ENCODE measurements around the gene CNTD1. TPM values are rescaled to one million over a fixed set of nuclear protein-coding genes. Genes with fewer than 3 reads are reported as not detected.
"Not testable (repeated sequence)": the region's sequence is repeated elsewhere in the genome, so short reads cannot be mapped to it uniquely, and the experiment has no call there.

The CNTD1 gene
- total RNA-seq, 2 experiments from 2014 or later, result not detected

DNA sequence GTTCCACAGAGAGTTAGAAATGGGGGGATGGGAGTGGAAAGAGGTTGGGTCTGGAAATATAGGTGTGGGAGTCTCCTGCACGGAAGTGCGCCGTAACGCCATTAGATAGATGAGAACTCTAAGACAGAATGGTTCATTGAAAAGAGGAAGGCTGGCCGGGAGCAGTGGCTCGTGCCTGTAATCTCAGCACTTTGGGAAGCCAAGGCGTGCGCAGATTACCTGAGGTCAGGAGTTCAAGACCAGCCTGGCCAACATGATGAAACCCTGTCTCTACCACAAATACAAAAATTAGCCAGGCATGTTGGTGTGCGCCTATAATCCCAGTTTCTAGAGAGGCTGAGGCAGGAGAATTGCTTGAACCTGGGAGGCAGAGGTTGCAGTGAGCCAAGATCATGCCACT is 30.7 kb upstream of the CNTD1 start:
- POLR2A ChIA-PET; H3K4me3 Mint-ChIP-seq; H3K9me3 Mint-ChIP-seq; CTCF ChIA-PET; H3K36me3 Mint-ChIP-seq (ENCODE audit: low read depth); H3K27ac Mint-ChIP-seq; DNase-seq: not testable (repeated sequence)
- Mint-ChIP-seq H3K4me1 (peaks cover 14% of the 10 kb centered on the region), H3K27me3 (peaks cover 27% of the 10 kb centered on the region)

DNA sequence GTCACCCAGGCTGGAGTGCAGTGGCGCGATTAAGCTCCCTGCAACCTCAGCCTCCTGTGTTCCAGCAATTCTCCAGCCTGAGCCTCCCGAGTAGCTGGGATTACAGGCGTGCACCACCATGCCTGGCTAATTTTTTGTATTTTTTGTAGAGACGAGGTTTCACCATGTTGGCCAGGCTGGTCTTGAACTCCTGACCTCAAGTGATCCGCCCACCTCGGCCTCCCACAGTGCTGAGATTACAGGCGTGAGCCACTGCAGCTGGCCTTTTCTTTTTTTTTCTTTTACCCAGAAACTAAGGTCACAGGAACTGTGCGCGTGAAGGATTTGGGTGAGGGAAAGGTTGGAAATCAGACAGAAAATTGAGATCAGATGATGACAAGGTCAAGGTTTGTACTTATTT is 28.7 kb upstream of the CNTD1 start:
- CTCF ChIA-PET, result interaction anchor here (0.6 to 0.8 kb wide), 2 partner anchors 14 to 192 kb away, joined by 3 to 4 read pairs; partner anchors contain the start of gene PSMC3IP
- H3K4me3 Mint-ChIP-seq, POLR2A ChIA-PET: not testable (repeated sequence)

DNA sequence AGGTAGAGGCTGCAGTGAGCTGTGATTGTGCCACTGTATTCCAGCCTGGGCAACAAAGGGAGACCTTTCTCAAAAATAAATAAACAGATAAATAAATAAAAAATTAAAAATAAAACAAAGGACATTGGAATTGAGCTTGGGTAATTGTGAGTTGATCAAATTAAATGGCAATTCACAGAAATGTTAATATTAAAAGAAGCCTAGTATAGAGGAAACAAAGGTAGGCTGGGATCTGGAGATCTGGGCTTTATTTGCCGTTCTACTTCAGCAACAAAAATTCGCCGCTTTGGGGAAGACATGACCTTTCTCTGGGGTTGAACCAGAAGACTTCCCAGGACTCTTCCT is 25.7 kb upstream of the CNTD1 start:
- POLR2A ChIA-PET, result interaction anchor here (0.7 to 3.9 kb wide), 20 partner anchors 9 to 251 kb away, joined by 3 to 30 read pairs (median 6); partner anchors contain the start of genes BECN1, COA3, PSMC3IP and PSME3
- peak overlapping the region; percentile 99 for H3K4me3 Mint-ChIP-seq
- peaks cover 31% of the 10 kb centered on the region for H3K36me3 Mint-ChIP-seq (ENCODE audit: low read depth)
- H3K4me1 Mint-ChIP-seq, result peaks cover 38% of the 10 kb centered on the region
- H3K27ac Mint-ChIP-seq, result peak overlapping the region; percentile 89
- DNase-seq, result no peak
- H3K9me3 Mint-ChIP-seq, result no peaks in the 10 kb centered on the region
- CTCF ChIA-PET, result interaction anchor here (1.1 to 4.4 kb wide), 10 partner anchors 9 to 195 kb away, joined by 3 to 37 read pairs (median 4); partner anchors contain the start of genes BECN1 and PSMC3IP
- peaks cover 4% of the 10 kb centered on the region for H3K27me3 Mint-ChIP-seq

More for the DNA sequence above, 28.7 kb upstream of the CNTD1 start:
- Mint-ChIP-seq H3K4me1 (peaks cover 31% of the 10 kb centered on the region), H3K36me3 (ENCODE audit: low read depth) (peaks cover 14% of the 10 kb centered on the region), H3K27me3 (peaks cover 17% of the 10 kb centered on the region)
- DNase-seq, H3K9me3 Mint-ChIP-seq, H3K27ac Mint-ChIP-seq: not testable (repeated sequence)

DNA sequence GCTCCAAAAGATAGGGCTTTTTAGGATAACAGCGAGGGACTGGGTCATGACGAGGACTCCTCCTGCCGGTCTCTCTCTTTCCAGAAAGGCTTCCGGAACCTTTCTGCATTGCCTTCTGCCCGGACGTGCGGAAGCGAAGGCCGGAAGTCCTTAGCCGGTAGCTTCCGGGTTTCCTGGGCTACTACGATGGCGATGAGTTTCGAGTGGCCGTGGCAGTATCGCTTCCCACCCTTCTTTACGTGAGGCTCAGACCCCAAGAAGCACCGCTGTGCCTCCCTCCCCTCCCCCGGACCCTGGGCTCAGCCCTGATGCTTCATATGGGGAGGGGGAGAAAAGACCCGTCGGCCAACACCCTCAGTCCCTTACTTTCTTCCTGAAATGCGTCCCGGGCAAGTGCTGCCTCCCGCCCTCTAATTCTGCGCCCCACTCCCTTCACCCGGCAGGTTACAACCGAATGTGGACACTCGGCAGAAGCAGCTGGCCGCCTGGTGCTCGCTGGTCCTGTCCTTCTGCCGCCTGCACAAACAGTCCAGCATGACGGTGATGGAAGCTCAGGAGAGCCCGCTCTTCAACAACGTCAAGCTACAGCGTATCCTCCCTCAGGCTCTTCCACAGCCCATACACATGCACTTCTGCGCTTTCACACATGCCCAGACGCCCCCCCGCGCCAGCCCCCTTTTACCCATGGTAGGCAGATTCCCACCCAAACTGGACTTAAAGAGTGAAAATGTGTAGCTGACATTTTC is 25.2 kb upstream of the CNTD1 start, which contains the start of gene VPS25:
Gene VPS25, plus strand, starts transcription at position 160 of the 746 bp plus-strand sequence. Its CDS starts 27 bp downstream, at position 187.
- H3K36me3 Mint-ChIP-seq (ENCODE audit: low read depth), result peaks cover 36% of the 10 kb centered on the region
- peaks cover 38% of the 10 kb centered on the region for H3K4me1 Mint-ChIP-seq
- DNase-seq, result peak; percentile 79
- no peaks in the 10 kb centered on the region for H3K9me3 Mint-ChIP-seq
- POLR2A ChIA-PET, result interaction anchor here (0.7 to 3.9 kb wide), 29 partner anchors 8 to 251 kb away, joined by 3 to 30 read pairs (median 5); partner anchors contain the start of genes BECN1, COA3, PSMC3IP and PSME3
- peaks cover 2% of the 10 kb centered on the region for H3K27me3 Mint-ChIP-seq
- CTCF ChIA-PET, result interaction anchor here (1.0 to 4.4 kb wide), 13 partner anchors 10 to 195 kb away, joined by 3 to 37 read pairs (median 4); partner anchors contain the start of genes BECN1, CNTD1, COA3 and PSMC3IP
- H3K4me3 Mint-ChIP-seq, result peak within 1 kb of the TSS; percentile 99
- H3K27ac Mint-ChIP-seq, result peak within 1 kb of the TSS; percentile 89

DNA sequence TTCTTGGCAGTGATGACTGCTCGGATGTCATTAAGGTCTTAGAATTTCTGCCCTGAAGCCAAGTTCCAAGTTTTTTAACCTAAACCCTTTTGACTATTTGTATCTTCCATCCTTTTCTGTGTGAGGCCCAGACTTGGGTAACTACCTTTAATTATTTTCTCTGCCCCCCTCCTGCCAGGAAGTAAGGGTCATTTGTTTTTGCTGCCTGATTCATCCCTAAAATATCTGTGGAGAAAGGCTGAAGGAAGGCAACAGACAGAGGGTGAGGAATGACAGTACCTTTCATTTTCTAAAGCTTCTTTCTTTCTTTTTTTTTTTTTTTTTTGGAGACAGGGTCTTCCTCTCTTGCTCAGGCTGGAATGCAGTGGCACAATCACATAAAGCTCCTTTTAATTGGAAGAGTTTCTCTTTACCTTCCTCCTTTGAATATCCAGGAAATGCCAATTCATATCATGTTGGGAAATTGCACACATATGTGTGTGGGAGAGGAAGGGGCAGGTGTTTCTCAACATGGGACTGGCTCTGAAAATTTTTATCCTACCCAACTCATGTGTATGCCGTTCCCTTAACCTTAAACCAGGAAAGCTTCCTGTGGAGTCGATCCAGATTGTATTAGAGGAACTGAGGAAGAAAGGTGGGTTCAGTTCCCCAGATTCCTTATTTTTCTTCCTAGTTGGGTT is 24.5 kb upstream of the CNTD1 start:
- ChIA-PET POLR2A (interaction anchor here (0.7 to 3.9 kb wide), 24 partner anchors 8 to 250 kb away, joined by 3 to 30 read pairs (median 5); partner anchors contain the start of genes BECN1, PSMC3IP, PSME3 and RAMP2), CTCF (interaction anchor here (1.0 to 4.4 kb wide), 10 partner anchors 10 to 196 kb away, joined by 3 to 37 read pairs (median 5); partner anchors contain the start of genes BECN1, CNTD1, COA3 and PSMC3IP)
- H3K36me3 Mint-ChIP-seq (ENCODE audit: low read depth), result peaks cover 44% of the 10 kb centered on the region
- peak overlapping the region; percentile 89 for H3K27ac Mint-ChIP-seq
- H3K4me1 Mint-ChIP-seq, result peaks cover 38% of the 10 kb centered on the region
- H3K27me3 Mint-ChIP-seq, result no peaks in the 10 kb centered on the region
- no peaks in the 10 kb centered on the region for H3K9me3 Mint-ChIP-seq
- H3K4me3 Mint-ChIP-seq, result peak overlapping the region; percentile 99
- DNase-seq, result no peak

DNA sequence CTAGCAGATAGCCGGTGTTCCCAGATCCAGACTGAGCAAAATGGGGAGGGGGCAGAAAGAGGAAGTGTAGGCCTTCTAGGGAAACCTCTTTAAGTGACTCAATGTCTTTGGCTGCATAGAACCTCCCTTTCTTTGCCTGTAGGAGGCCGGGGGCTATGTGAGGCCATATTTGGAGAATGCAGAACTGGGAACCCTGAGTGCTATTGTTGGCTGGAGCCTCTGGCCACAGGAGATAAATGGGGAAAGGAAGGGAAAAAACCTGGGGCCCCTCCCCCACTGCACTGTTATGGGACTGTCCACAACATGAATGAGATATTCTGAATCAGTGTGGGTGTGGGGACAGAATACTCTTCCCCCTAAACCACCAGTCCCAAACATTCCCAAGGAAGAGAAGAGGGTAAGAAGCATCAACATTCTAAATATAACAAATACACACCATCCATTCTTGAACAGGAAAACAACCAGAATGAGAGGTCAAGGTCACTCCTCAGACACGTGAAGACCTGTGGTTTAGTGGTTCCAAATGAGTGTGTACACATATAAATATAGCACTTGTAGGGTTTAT is 23.0 kb upstream of the CNTD1 start:
- Mint-ChIP-seq H3K36me3 (ENCODE audit: low read depth) (peaks cover 53% of the 10 kb centered on the region), H3K9me3 (no peaks in the 10 kb centered on the region), H3K27me3 (no peaks in the 10 kb centered on the region), H3K4me3 (no peak overlapping the region), H3K4me1 (peaks cover 40% of the 10 kb centered on the region), H3K27ac (no peak overlapping the region)
- DNase-seq, result no peak
- ChIA-PET CTCF (no interaction called here), POLR2A (no interaction called here)

DNA sequence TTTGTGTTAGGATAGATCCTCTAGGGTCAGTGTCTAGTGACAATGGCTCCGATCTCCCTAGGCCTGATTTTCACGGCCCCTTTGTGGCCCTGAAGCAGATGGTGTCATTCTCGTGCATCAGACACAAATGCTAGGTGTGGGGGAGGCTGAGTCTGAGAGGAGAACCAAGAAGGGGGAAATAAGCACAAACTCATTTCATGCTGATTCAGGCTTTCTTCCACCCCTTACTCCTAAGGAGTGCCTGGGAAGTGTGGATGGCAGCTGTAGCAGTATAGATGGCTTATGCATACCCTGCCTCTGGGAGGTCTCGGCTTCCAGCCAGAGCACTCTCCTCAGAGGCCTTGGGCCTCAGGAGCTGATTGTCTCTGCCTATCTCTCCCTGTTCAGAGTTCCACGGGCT is 20.1 kb upstream of the CNTD1 start:
- Mint-ChIP-seq H3K9me3 (no peaks in the 10 kb centered on the region), H3K4me3 (no peak overlapping the region), H3K27ac (no peak overlapping the region), H3K36me3 (ENCODE audit: low read depth) (peaks cover 55% of the 10 kb centered on the region), H3K4me1 (peaks cover 30% of the 10 kb centered on the region), H3K27me3 (peaks cover 23% of the 10 kb centered on the region)
- DNase-seq, result no peak
- ChIA-PET CTCF (interaction anchor here (1.8 kb wide), 1 partner anchor 15 kb away, joined by 7 read pairs; no protein-coding TSS in a partner anchor), POLR2A (interaction anchor here (0.7 to 2.0 kb wide), 3 partner anchors 11 to 46 kb away, joined by 3 to 8 read pairs (median 3); partner anchors contain the start of genes BECN1, CNTD1 and COA3)

DNA sequence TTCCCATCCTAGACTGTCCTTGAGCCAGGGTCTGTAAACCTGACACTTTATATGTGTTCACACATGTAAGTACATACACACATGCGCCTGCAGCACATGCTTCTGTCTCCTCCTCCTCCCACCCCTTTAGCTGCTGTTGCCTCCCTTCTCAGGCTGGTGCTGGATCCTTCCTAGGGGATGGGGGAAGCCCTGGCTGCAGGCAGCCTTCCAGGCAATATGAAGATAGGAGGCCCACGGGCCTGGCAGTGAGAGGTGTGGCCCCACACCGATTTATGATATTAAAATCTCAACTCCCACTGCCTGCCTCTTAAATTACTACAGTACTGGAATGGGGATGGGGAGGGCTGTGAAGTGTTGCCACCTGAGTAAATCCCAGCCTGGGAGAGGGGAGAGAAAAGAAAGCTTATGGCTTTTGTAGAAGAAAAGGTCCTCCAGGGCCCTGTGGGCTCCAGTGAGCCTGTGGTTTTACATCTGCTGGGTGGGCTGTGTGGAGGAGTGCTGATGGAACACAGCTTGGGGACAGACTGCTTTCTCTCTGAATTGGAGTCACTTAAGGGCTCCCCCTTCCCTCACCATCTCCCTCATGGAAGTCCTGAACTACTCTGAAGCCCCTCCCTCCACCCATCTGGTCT is 19.2 kb upstream of the CNTD1 start:
- Mint-ChIP-seq H3K9me3 (no peaks in the 10 kb centered on the region), H3K4me3 (no peak overlapping the region), H3K36me3 (ENCODE audit: low read depth) (peaks cover 46% of the 10 kb centered on the region), H3K27ac (no peak overlapping the region), H3K27me3 (peaks cover 30% of the 10 kb centered on the region), H3K4me1 (peaks cover 22% of the 10 kb centered on the region)
- ChIA-PET CTCF (no interaction called here), POLR2A (no interaction called here)
- DNase-seq, result no peak

DNA sequence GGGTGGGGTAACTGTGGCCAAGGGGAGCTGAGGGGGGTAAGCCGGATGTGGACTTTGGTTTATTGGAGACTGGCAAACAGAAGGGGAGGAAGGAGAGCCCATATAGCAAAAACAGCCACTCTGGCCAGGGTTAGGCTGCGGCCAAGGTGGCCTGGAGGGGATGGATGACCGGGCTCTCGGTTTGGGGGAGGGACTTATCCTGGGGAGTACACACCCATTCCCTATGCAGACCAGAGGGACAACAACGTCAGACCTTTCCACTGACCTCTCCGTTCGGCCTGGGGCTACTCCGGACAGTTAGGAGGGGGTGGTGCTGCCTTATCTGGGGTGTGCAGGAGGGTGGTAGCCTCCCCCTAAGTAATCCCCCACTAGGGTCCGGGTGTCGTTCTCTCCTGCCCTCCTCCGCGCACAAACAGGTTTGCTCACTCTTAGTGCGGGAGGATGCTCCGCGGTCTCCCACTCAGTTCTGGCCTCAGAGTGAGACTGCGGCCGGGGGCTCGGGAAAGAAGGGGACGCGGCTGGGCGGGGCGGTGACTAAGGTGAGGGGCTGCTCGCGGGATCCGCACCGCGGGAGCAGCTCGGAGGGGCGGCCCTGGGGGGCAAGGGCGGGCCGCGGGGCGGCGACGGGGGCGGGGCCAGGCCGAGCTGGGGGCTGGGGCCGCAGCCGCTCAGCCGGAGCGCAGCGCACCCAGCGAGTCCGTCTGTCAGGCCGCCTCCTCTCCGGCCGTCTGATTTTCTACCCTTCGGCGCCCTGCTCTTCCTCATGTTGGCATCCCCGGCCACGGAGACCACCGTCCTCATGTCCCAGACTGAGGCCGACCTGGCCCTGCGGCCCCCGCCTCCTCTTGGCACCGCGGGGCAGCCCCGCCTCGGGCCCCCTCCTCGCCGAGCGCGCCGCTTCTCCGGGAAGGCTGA is 18.5 kb upstream of the CNTD1 start, which contains the start of gene WNK4:
Gene WNK4, plus strand, starts transcription at position 675 of the 915 bp plus-strand sequence. Its CDS starts 89 bp downstream, at position 764.
- ChIA-PET POLR2A (interaction anchor here (1.2 kb wide), 1 partner anchor 44 kb away, joined by 4 read pairs; the partner anchor contains the start of gene BECN1), CTCF (interaction anchor here (1.0 kb wide), 1 partner anchor 202 kb away, joined by 4 read pairs; no protein-coding TSS in a partner anchor)
- no peaks in the 10 kb centered on the region for H3K9me3 Mint-ChIP-seq
- H3K27me3 Mint-ChIP-seq, result peaks cover 38% of the 10 kb centered on the region
- H3K27ac Mint-ChIP-seq, result no peak within 1 kb of the TSS
- H3K36me3 Mint-ChIP-seq (ENCODE audit: low read depth), result peaks cover 42% of the 10 kb centered on the region
- H3K4me3 Mint-ChIP-seq, result no peak within 1 kb of the TSS
- H3K4me1 Mint-ChIP-seq, result peaks cover 19% of the 10 kb centered on the region
- DNase-seq, result no peak

DNA sequence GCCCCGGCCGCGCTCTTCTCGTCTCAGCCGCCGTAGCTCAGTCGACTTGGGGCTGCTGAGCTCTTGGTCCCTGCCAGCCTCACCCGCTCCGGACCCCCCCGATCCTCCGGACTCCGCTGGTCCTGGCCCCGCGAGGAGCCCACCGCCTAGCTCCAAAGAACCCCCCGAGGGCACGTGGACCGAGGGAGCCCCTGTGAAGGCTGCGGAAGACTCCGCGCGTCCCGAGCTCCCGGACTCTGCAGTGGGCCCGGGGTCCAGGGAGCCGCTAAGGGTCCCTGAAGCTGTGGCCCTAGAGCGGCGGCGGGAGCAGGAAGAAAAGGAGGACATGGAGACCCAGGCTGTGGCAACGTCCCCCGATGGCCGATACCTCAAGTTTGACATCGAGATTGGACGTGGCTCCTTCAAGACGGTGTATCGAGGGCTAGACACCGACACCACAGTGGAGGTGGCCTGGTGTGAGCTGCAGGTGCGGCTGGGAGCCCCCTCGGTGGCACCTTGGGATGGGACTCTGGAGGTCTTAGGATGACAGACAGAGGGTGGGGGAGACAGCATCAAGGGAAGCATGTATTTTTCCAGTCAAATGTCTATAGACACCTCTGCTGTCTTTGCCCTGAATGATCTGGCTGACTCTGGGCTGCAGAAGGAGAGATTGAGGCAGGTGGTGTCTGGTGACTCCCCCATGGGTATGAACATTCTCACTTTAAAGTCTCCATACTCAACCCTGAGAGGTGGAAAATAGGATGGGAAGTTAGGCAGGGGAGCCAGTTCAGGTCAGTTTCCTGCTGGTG is 17.6 kb upstream of the CNTD1 start:
- DNase-seq, result no peak
- POLR2A ChIA-PET, result interaction anchor here (1.2 kb wide), 1 partner anchor 43 kb away, joined by 4 read pairs; the partner anchor contains the start of gene BECN1
- Mint-ChIP-seq H3K4me3 (no peak overlapping the region), H3K36me3 (ENCODE audit: low read depth) (peaks cover 40% of the 10 kb centered on the region), H3K27me3 (peaks cover 47% of the 10 kb centered on the region), H3K4me1 (peaks cover 15% of the 10 kb centered on the region), H3K27ac (no peak overlapping the region), H3K9me3 (no peaks in the 10 kb centered on the region)
- CTCF ChIA-PET, result interaction anchor here (1.0 kb wide), 1 partner anchor 203 kb away, joined by 4 read pairs; no protein-coding TSS in a partner anchor
